Panc1 (cell line): Measurements from ENCODE around the gene OR52K1.

Experiments
- CTCF ChIP-seq: fragments of 450-650 bp; IDR thresholded peaks from 2 replicates; pipeline ENCODE4 v1.5.1; 2017; ENCODE audit warnings: mild to moderate bottlenecking
- POLR2AphosphoS5 ChIP-seq: IDR thresholded peaks from 2 replicates; pipeline ENCODE4 v1.6.1; 2012; ENCODE audit warnings: mild to moderate bottlenecking, low read depth, low read length, moderate library complexity
- REST ChIP-seq, 2 experiments: IDR thresholded peaks; 2 replicates each; pipeline ENCODE4 v1.6.1; 2011 to 2012; ENCODE audit warnings: low read depth in 2 of 2, control low read depth in 1 of 2, low read length in 1 of 2, mild to moderate bottlenecking in 1 of 2, moderate library complexity in 1 of 2; ENCODE audit not compliant: insufficient read depth in 1 of 2
- SIN3A ChIP-seq: IDR thresholded peaks from 2 replicates; pipeline ENCODE4 v1.6.1; 2012; ENCODE audit warnings: low read depth, mild to moderate bottlenecking, low read length, moderate library complexity, borderline replicate concordance; ENCODE audit not compliant: insufficient read depth
- TCF7L2 ChIP-seq: IDR thresholded peaks from 2 replicates; pipeline ENCODE4 v1.6.1; 2011; ENCODE audit warnings: mild to moderate bottlenecking, low read depth, low read length, inconsistent platforms

GRCh38 chr11:4455419-4455818 is 27.0 kb upstream of the OR52K1 start:
- TF ChIP-seq CTCF: no peak
- no peak for TF ChIP-seq POLR2AphosphoS5
- no peak for TF ChIP-seq REST (IDR thresholded peaks at IDR 0.05; ENCODE audit: insufficient read depth in 1 of 2, low read depth in 2 of 2, low read length in 1 of 2)
- TF ChIP-seq TCF7L2: no peak
- TF ChIP-seq SIN3A: no peak
